ENCODE data around the gene PRSS35.

GRCh38 chr6:83488861-83489260 is 23.5 kb upstream of the PRSS35 start:
- no peak for TF ChIP-seq CTCF (IDR thresholded peaks at IDR 0.05)
- no peak for TF ChIP-seq EP300 (IDR thresholded peaks at IDR 0.05)
- no peak for TF ChIP-seq POLR2AphosphoS5 (IDR thresholded peaks at IDR 0.05)
